GM12873 (cell line): ENCODE measurements around the gene RXRG.

Source experiments
- TF ChIP-seq, protein P1 (sequence below): IDR thresholded peaks from 2 replicates; pipeline ENCODE4 v1.5.1; 2012; ENCODE audit warnings: low read depth, mild to moderate bottlenecking, moderate library complexity, low read length, control low read depth; ENCODE audit not compliant: insufficient read depth; ENCODE audit errors: missing control alignments

Gene RXRG

GRCh38 chr1:165355139-165355976, 89.6 kb downstream of the RXRG start:
- TF ChIP-seq, protein P1, sequence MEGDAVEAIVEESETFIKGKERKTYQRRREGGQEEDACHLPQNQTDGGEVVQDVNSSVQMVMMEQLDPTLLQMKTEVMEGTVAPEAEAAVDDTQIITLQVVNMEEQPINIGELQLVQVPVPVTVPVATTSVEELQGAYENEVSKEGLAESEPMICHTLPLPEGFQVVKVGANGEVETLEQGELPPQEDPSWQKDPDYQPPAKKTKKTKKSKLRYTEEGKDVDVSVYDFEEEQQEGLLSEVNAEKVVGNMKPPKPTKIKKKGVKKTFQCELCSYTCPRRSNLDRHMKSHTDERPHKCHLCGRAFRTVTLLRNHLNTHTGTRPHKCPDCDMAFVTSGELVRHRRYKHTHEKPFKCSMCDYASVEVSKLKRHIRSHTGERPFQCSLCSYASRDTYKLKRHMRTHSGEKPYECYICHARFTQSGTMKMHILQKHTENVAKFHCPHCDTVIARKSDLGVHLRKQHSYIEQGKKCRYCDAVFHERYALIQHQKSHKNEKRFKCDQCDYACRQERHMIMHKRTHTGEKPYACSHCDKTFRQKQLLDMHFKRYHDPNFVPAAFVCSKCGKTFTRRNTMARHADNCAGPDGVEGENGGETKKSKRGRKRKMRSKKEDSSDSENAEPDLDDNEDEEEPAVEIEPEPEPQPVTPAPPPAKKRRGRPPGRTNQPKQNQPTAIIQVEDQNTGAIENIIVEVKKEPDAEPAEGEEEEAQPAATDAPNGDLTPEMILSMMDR, result no peak

DNA sequence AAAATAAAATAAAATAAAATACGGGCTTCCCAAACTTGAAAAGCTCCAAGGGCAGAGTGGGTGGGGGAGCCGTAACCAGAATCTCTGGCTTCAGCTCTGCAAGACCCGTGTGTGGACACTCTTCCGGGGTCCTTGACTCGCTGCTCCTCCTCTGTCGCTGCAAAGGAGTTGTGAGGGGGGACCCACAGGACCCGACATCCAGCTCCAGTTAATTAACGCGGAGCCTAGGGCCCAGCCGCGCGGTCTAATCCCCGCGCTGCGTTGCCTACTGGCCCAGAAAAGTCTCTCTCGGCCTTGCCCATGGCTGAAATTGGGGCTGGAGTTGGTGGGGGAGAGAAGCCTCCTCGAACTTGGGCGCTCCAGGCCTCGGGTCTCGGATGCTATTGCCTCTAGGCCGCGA, 90.2 kb downstream of the RXRG start:
- TF ChIP-seq, protein P1, result no peak

DNA sequence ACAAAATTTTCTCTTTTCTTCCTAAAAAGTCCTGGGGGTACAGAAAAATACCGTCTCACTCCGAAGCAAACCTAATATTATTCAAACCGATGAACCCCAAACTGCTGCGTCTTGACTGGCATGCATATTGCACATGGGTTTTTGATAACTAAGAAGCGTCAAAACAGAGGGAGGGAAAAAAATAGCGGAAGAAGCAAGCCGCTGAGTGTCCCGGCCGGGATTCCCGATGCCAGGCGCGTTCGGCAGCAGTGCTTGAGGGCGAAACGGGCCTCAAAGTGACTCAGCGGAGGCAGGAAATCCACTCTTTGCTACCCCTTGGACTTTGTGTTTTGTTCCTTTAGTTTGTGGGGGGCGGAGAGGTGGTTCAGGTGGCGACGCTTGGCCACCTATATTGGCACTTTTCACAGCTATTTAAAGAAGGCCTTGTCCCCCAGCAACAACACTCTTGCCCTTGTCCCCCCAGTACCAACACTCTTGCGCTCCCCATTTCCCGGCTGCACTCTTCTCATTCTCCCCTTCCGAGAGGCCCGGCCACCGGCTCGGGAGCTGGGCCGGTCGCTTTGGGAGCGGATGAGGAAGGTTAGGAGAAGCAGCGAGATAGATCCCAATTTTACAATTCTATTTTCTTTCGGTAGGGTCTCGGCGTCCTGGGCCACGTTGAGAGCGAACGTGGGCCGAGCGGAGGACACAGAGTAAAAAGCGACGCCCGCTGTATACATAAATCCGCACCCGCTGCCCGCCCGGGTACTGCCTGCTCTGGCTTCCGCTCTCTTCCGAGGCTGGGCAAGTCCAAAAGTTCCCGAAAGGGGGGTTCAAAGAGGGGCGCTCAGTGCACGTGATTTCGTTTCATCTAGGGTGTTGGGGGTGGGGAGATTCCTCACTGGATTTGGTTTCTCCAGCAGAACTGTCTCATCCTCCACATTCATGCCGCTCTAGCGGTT, 90.9 kb downstream of the RXRG start:
- TF ChIP-seq, protein P1, result no peak

DNA sequence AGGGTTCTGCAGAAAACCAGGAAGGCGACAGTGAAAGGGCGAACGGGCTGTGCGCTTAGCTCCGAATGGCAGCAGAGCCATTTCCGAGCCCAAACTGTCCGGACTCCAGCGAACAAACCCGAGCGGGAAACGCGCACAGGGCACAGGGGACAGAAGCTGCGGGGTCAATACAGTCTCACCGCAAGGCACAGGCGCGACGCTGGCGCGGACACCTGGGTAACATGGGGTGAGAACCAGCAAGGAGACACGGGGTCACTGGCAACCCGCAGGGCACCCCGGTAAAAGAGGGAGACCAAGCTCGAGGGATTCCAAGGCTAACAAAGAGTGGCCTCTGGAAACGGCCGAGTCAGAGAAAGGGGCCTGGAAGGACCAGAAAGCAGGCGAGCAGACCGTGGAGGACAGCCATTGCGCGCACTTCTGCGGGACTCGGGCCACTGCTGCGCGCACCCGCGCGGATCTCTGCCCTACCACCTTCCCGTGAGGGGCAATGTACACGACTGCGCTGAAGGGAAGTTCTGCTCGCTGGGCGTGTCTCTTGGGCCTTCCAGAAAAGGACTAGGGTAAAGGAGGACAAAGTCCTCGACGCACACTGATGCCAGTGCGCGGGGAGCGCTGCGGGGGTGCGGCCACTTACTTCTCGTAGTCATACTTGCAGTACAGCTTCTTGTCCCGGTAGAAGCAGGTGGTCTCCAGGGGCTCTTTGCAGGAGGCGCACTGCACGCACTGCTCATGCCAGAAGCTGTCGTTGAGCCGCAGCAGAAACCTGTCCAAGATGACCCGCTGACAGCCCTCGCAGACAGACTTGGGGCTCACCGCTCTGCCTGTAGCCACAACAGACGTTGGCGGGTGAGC, 92.3 kb downstream of the RXRG start:
- TF ChIP-seq, protein P1, result no peak

- TF ChIP-seq, protein P1, result no peak
Observed at GRCh38 chr1:165351863-165352441, 93.0 kb downstream of the RXRG start.
